GM12875 (cell line): Measurements from ENCODE around the gene LLGL2.

Experiments used
- H3K4me3 ChIP-seq: one replicate; pipeline ENCODE4 v1.5.1; 2011; ENCODE audit warnings: low read depth, low read length, control low read depth
- TF ChIP-seq, protein P1 (sequence below): IDR thresholded peaks from 2 replicates; pipeline ENCODE4 v1.5.1; 2011; ENCODE audit warnings: low read depth, mild to moderate bottlenecking, control low read depth, inconsistent platforms, low read length, moderate library complexity, borderline replicate concordance; ENCODE audit not compliant: insufficient read depth

LLGL2 gene

DNA sequence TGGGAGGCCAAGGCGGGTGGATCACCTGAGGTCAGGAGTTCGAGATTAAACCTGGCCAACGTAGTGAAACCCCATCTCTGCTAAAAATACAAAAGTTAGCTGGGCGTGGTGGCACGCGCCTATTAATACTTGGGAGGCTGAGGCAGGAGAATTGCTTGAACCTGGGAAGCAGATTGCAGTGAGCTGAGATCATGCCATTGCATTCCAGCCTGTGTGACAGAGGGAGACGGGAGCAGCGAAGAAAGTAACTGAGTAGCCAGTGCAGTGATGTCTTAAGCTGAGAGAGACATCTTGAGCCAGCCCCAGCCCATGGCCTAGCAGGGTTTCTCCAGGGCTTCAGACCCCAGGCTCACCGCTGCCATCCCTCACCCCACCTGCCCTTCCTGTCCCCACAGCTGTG is 97.9 kb downstream of the LLGL2 start:
- TF ChIP-seq, protein P1, sequence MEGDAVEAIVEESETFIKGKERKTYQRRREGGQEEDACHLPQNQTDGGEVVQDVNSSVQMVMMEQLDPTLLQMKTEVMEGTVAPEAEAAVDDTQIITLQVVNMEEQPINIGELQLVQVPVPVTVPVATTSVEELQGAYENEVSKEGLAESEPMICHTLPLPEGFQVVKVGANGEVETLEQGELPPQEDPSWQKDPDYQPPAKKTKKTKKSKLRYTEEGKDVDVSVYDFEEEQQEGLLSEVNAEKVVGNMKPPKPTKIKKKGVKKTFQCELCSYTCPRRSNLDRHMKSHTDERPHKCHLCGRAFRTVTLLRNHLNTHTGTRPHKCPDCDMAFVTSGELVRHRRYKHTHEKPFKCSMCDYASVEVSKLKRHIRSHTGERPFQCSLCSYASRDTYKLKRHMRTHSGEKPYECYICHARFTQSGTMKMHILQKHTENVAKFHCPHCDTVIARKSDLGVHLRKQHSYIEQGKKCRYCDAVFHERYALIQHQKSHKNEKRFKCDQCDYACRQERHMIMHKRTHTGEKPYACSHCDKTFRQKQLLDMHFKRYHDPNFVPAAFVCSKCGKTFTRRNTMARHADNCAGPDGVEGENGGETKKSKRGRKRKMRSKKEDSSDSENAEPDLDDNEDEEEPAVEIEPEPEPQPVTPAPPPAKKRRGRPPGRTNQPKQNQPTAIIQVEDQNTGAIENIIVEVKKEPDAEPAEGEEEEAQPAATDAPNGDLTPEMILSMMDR, result no peak

DNA sequence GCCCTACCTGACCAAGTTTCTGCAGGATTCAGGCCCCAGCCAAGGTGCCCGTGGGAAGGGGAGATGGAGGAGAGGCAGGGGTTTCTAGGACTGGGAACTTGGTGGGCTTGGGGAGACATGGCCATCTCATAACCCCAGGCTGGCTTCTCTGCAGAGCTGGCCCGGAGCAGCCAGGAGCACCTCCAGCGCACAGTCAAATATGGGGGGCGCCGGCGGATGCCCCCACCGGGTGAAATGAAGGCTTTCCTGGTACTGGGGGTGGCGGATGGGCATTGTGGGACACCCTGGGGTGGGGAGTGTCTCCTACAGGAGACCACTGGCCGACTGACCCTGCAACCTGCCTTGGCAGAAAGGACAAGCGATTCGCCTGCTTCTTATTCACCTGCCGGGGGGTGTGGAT is 98.5 kb downstream of the LLGL2 start:
- no peak overlapping the region for H3K4me3 ChIP-seq
- TF ChIP-seq, protein P1, result no peak

More for the DNA sequence above, 97.9 kb downstream of the LLGL2 start:
- H3K4me3 ChIP-seq, result no peak overlapping the region
